NB4 (cell line): ENCODE data around the gene OLFML2A.

Experiments used
- CTCF ChIP-seq: IDR thresholded peaks from one replicate; pipeline ENCODE4 v1.5.1; 2012; ENCODE audit warnings: low read depth, low read length
- MAX ChIP-seq: IDR thresholded peaks from 2 replicates; pipeline ENCODE4 v1.6.1; 2011; ENCODE audit warnings: low read depth, low read length
- POLR2A ChIP-seq: IDR thresholded peaks from 2 replicates; pipeline ENCODE4 v1.6.1; 2011; ENCODE audit warnings: mild to moderate bottlenecking; ENCODE audit not compliant: insufficient read length; ENCODE audit errors: extremely low read depth

- TF ChIP-seq POLR2A, result no peak
- TF ChIP-seq CTCF, result no peak
- peak; percentile 58; the same call in 1 of the 2 replicates for TF ChIP-seq MAX
Measured at GRCh38 chr9:124818431-124819281, 41.7 kb downstream of the OLFML2A start.
